Measurements from ENCODE around the gene GOLGB1. TPM values are rescaled to one million over a fixed set of nuclear protein-coding genes. Genes with fewer than 3 reads are reported as not detected.

Gene GOLGB1
- total and polyA plus RNA-seq, 3 donors from 2014 or later, result 11.5 to 72.5 (median 72.3) TPM

- no peaks in the 10 kb centered on the region for H3K36me3 ChIP-seq (ENCODE audit: low read depth, missing control alignments)
- no peak for DNase-seq
- peak overlapping the region; percentile 2 to 44 for H3K27ac ChIP-seq
- peaks cover 3% of the 10 kb centered on the region for H3K4me1 ChIP-seq
- no peaks in the 10 kb centered on the region for H3K9me3 ChIP-seq
- TF ChIP-seq CTCF (IDR thresholded peaks at IDR 0.05) (no peak), POLR2A (IDR thresholded peaks at IDR 0.05) (no peak)
- intact Hi-C loops (cut with DNase I; ENCODE audit: low total_unique reads), result no loop called here
- 48 to 53% methylated on average over 2 of the region's 2 CpGs for WGBS, 2 donors
- no peaks in the 10 kb centered on the region for H3K27me3 ChIP-seq
- no peak overlapping the region for H3K4me3 ChIP-seq
These were observed 8.6 kb downstream of the GOLGB1 start for GRCh38 chr3:121740896-121741295.

GRCh38 chr3:121739902-121740301, 9.6 kb downstream of the GOLGB1 start:
- DNase-seq, result no peak
- Histone ChIP-seq H3K36me3 (ENCODE audit: low read depth, missing control alignments) (no peaks in the 10 kb centered on the region), H3K4me1 (peaks cover 2% of the 10 kb centered on the region), H3K9me3 (no peaks in the 10 kb centered on the region), H3K4me3 (no peak overlapping the region), H3K27ac (peak overlapping the region in 1 of 2 donors; percentile 44), H3K27me3 (no peaks in the 10 kb centered on the region)
- TF ChIP-seq CTCF (IDR thresholded peaks at IDR 0.05), result no peak
- no peak for TF ChIP-seq POLR2A (IDR thresholded peaks at IDR 0.05)
- intact Hi-C loops (cut with DNase I; ENCODE audit: low total_unique reads), result no loop called here

- no peak for DNase-seq
- Histone ChIP-seq H3K36me3 (ENCODE audit: low read depth, missing control alignments) (no peaks in the 10 kb centered on the region), H3K9me3 (no peaks in the 10 kb centered on the region), H3K27me3 (no peaks in the 10 kb centered on the region), H3K27ac (no peak overlapping the region), H3K4me1 (no peaks in the 10 kb centered on the region), H3K4me3 (no peak overlapping the region)
- TF ChIP-seq POLR2A (IDR thresholded peaks at IDR 0.05) (no peak), CTCF (IDR thresholded peaks at IDR 0.05) (no peak)
- intact Hi-C loops (cut with DNase I; ENCODE audit: low total_unique reads), result no loop called here
- WGBS, 2 donors, result 93 to 94% methylated on average over 4 of the region's 4 CpGs
These were observed 11.9 kb downstream of the GOLGB1 start for GRCh38 chr3:121737644-121738043.

GRCh38 chr3:121736112-121736511, 13.4 kb downstream of the GOLGB1 start:
- no peak for TF ChIP-seq POLR2A (IDR thresholded peaks at IDR 0.05)
- no peak for TF ChIP-seq CTCF (IDR thresholded peaks at IDR 0.05)
- Histone ChIP-seq H3K36me3 (ENCODE audit: low read depth, missing control alignments) (no peaks in the 10 kb centered on the region), H3K27me3 (no peaks in the 10 kb centered on the region), H3K27ac (no peak overlapping the region), H3K9me3 (no peaks in the 10 kb centered on the region), H3K4me1 (no peaks in the 10 kb centered on the region), H3K4me3 (no peak overlapping the region)
- intact Hi-C loops (cut with DNase I; ENCODE audit: low total_unique reads), result no loop called here
- WGBS, 2 donors, result 90 to 91% methylated on average over 3 of the region's 3 CpGs
- no peak for DNase-seq

- no peak overlapping the region for H3K4me3 ChIP-seq
- no peaks in the 10 kb centered on the region for H3K36me3 ChIP-seq (ENCODE audit: low read depth, missing control alignments)
- DNase-seq, result no peak
- intact Hi-C loops (cut with DNase I; ENCODE audit: low total_unique reads), result no loop called here
- no peaks in the 10 kb centered on the region for H3K9me3 ChIP-seq
- TF ChIP-seq POLR2A (IDR thresholded peaks at IDR 0.05) (no peak), CTCF (IDR thresholded peaks at IDR 0.05) (no peak)
- no peaks in the 10 kb centered on the region for H3K27me3 ChIP-seq
- H3K27ac ChIP-seq, result no peak overlapping the region
- H3K4me1 ChIP-seq, result no peaks in the 10 kb centered on the region
These were observed 14.4 kb downstream of the GOLGB1 start for GRCh38 chr3:121735047-121735696.

All from testis (tissue), 3 donors.